LHCN-M2 (cell line): ENCODE measurements around the gene OGN. TPM values are rescaled to one million over a fixed set of nuclear protein-coding genes. Genes with fewer than 3 reads are reported as not detected.

Experiments used
- DNase-seq: peaks from one replicate; pipeline ENCODE4 v3.0.0-alpha.2; 2012; ENCODE audit warnings: low read depth
- total RNA-seq: library from RNA; depleted of rRNA; stranded (reverse); fragments of >200 nt; gene quantifications from 2 replicates; pipeline ENCODE4 v1.2.3, GENCODE V29; 2014

OGN gene
- total RNA-seq, 1 experiment from 2014 or later: not detected

- no peak for DNase-seq
Measured at GRCh38 chr9:92405818-92406217, 1.4 kb upstream of the OGN start.

DNA sequence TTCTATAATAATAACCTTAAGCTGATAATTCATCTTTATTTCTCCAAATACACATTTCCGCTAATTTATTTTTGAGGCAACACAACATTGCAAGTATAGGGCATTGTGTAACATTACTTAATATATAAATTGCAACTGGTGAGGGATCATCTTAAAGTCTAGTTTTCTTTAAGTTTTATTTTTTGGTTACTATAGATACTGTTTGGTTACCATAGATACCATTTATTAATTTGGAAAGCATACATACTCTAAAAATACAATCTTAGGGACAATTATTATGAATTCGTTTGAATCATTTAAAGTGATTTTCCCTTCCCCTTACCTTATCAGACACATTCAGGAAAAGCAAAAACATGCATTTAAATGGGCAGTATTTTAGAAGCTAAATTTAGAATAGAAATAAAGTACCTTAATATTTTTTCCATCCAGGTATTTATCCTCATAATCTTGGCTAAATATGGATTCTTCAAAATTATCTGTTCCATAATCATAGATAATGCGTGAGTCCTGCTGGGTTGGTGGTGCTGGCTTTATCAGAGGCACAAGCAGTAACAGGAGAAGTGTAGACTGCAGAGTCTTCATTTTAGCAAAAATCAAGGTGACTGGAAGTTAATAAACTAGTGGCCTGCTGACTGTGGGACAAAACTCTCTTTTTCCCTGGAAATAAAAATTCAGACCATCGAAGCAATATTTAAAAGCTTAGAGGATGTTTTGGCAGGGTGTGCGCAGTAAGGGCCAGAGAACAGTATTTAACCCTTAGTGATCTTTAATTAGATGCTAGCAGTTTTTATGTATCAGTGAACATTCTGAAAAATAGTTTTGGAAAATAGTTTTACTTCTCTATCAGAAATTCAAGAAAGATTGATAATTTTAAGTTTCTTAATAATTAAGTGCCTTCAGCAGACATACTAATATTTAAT lies 1.3 kb downstream of the OGN start:
- DNase-seq: no peak

DNA sequence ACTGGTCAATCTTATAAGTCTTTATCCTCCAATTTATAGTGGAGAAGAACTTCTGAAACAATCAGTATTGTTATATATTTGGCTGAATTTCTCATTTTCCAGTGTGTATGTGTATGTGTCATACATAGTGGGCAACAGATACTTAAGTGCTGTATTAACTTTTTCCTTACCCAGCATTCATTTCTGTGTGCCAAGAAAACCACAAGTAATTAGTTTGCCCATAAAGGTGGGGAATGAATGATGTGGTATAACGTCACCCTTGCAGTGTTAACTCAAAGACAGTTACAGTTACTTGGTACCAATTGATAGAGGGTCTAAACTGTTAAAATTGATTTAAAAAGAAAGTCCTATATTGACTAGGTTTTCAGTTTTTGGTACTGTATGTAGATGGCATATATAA lies 2.0 kb downstream of the OGN start:
- DNase-seq: no peak

- no peak for DNase-seq
Measured at GRCh38 chr9:92397853-92398252, 6.5 kb downstream of the OGN start.

GRCh38 chr9:92395617-92396016 lies 8.8 kb downstream of the OGN start:
- no peak for DNase-seq

DNA sequence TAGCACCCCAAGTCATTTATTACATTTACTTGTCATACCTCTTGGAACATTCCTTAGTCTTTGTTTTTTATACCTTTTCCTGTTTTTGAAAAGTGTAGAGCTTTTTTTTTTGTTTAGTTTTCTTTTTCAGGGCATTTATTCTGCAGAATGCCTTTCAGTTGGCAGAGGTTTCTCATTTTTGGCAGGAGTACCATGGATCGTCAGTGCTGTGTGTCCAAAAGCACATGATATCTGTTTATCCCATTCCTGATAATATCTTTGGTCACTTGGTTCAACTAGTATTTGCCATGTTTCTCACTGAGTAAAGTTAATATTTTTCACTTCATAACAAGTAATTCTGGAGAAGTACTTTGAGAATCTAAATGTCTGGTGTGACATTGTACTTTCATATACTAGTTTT lies 10.7 kb downstream of the OGN start:
- no peak for DNase-seq

- DNase-seq: no peak
Measured at GRCh38 chr9:92392690-92393089, 11.7 kb downstream of the OGN start.

DNA sequence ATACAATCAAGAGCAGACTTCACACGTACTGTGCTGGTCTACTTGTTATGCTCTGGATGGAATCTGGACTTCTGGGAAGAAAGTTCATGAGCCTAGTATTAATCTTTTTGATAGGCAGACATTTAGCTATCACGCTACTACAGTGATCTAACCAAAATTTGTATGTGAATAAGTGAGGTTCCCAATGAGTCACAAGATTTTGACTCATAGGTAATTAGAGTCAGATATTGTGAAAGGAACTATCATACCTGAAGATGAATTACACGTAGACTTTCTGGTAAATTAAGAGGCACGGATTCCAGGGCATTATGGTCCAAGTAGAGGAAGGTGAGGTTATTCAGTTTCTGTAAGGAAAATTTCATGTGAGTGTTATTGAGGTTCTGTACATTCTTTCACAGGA lies 18.4 kb downstream of the OGN start:
- no peak for DNase-seq

GRCh38 chr9:92385477-92385876 lies 18.9 kb downstream of the OGN start:
- DNase-seq: no peak

- peak; percentile 17 for DNase-seq
Measured at GRCh38 chr9:92385001-92385400, 19.4 kb downstream of the OGN start.

DNA sequence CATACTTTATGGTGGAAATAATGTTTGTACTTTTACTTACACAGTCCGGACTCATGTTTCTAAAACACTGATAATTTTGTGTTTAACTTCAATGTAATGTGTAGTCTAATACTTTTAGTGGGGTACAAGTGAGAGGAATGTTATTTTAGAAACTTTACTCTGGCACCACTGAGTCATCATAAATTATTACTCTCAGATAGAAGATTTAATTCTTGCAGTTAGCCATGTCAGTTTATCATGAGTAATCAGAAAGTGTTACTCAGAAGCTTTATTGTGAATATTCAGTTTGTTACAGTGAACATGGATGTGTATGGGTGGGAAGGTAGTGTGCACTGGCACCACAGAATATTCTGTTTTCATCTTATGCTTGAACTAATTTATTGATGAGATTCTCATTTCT lies 20.0 kb downstream of the OGN start:
- peak; percentile 71 for DNase-seq

DNA sequence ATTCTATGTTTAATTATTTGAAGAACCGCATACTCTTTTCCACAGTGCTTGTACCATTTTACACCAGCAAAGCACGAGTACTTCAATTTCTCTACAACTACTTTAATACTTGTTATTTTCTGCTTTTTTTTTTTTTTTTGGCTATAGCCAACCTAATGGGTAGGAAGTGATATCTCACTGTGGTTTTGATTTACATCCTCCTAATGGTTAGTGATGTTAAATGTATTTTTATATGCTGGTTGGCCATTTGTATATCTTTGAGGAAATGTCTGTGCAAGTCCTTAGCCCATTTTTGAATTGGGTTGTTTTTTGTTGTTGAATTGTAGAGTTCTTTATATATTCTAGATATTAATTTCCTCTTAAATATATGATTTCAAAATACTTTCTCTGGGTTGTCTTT lies 22.6 kb downstream of the OGN start:
- no peak for DNase-seq

- no peak for DNase-seq
Measured at GRCh38 chr9:92380603-92381002, 23.8 kb downstream of the OGN start.

- DNase-seq: no peak
Measured at GRCh38 chr9:92378865-92379560, 25.4 kb downstream of the OGN start.

- DNase-seq: no peak
Measured at GRCh38 chr9:92377876-92378275, 26.5 kb downstream of the OGN start.

- DNase-seq: no peak
Measured at GRCh38 chr9:92373167-92373566, 31.2 kb downstream of the OGN start.

DNA sequence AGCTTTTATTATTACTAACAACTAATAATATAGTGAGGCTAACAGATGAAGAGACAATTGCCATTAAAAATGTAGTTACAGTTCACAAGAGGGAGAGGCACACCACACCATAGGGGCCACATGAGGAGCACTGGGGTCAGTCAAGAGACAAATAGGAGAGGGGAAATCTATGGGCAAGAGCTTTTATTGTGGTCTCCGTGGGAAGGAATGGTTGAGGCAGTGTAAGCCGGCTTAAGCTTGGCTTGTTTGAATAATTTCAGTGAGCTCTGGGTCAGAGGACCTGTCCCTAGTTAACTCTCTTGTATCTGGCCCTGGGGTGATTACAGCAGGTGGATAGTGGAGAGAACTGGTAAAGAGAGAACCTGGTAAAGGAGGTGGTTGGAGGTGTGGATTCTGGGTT lies 35.3 kb downstream of the OGN start:
- no peak for DNase-seq

GRCh38 chr9:92360083-92360482 lies 44.3 kb downstream of the OGN start:
- DNase-seq: no peak

DNA sequence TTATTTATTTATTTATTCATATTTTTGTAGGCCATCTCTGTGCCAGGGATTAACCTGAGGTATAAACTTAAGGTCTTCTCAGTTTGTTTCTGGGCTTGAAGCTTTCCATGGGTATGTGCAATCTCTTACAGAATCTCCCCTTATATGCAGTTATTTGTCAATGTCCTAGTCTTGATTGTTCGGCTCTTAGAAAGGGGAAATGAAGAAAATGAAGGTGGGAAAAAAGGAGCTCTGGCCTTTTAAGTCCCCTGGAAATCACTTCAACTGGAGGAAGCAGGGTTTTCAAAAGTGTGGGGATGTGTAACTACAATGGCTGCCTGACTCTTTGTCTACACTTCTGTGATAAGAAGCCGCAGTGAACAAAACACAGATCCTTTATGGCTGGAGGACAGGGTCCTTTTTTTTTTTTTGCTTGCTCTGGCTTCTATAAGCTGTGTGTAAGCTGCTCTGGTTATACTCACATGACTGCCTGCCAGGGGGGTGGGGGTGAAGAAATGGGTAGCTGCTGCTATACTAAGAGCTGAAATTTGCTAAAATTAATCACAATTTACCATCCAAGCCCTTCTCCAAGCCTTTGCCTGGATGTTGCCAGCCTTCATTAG lies 44.9 kb downstream of the OGN start:
- no peak for DNase-seq

DNA sequence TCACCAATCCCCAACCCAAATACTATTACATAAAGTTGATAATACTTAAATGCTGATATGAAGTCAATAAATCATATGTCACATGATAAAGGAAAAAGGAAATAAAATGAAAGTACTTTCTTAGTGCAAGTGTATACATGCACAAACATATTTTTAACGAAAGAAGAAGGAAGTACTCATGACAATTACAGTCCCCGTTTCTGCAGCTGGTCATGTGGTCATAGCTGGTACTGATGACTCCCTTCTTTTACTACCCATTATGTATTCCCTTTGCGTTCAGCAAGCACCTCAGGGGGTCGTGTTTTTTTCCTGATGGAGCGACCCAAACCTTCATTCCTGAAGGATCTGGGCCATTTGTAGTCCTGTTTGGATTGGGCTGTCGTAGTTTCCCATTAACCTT lies 51.3 kb downstream of the OGN start:
- DNase-seq: no peak

- no peak for DNase-seq
Measured at GRCh38 chr9:92350740-92351133, 53.6 kb downstream of the OGN start.
